ENCODE data around the gene MBOAT2.

Gene MBOAT2

DNA sequence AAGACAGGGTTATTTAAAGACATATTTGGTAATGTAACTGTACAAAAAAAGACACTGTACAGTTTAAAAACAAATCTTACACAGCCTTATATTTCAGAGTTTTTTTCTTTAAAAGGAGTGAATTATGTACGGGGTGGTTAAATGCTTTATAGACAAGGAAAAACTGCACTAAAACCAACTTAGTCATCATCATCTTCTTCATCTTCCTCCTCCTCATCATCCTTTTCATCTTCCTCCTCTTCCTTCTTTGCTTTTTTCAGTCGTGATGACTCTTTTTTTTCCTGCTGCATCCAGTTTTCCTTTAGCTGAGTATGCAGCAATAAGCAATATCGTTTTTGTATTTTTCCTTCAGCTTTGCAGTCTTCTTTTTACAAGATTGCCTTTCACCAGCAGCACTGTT, 14.6 kb upstream of the MBOAT2 start:
- H3K4me3 ChIP-seq (ENCODE audit: low read length in 2 of 2), result no peak overlapping the region
- no peaks in the 10 kb centered on the region for H3K36me3 ChIP-seq (ENCODE audit: control insufficient read depth in 2 of 2, insufficient read depth in 2 of 2, low read length in 2 of 2)
- H3K27ac ChIP-seq (ENCODE audit: low read depth in 2 of 2, low read length in 2 of 2), result no peak overlapping the region
- no peaks in the 10 kb centered on the region for H3K27me3 ChIP-seq (ENCODE audit: control insufficient read depth in 2 of 2, insufficient read depth in 2 of 2, low read length in 2 of 2)
- H3K9ac ChIP-seq (ENCODE audit: low read depth in 1 of 2, low read length in 2 of 2), result no peak overlapping the region
- H3K4me1 ChIP-seq (ENCODE audit: control insufficient read depth in 2 of 2, insufficient read depth in 2 of 2, low read length in 2 of 2), result no peaks in the 10 kb centered on the region
- H3K9me3 ChIP-seq (ENCODE audit: control insufficient read depth in 2 of 2, low read length in 2 of 2), result no peaks in the 10 kb centered on the region

DNA sequence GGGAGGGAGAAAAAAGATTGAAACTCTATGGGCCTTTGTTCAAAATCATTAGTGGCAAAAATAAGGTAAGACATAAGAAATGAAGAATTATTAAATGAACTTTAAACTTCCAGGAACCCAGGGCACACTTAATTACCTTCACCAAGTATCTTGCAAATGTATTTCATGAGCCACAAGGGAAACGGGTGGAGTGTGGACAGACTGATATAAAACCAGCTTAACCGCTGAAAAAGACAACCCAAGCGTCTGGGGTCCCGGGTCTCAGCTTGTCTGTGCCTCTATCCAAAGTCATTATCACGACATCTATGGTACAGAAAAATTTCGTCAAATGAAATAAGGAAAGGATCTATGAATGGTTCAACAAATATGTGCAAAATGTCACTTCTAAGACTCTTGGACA, 13.9 kb upstream of the MBOAT2 start:
- H3K27me3 ChIP-seq (ENCODE audit: control insufficient read depth in 2 of 2, insufficient read depth in 2 of 2, low read length in 2 of 2), result no peaks in the 10 kb centered on the region
- no peaks in the 10 kb centered on the region for H3K4me1 ChIP-seq (ENCODE audit: control insufficient read depth in 2 of 2, insufficient read depth in 2 of 2, low read length in 2 of 2)
- no peak overlapping the region for H3K4me3 ChIP-seq (ENCODE audit: low read length in 2 of 2)
- H3K9ac ChIP-seq (ENCODE audit: low read depth in 1 of 2, low read length in 2 of 2), result no peak overlapping the region
- H3K36me3 ChIP-seq (ENCODE audit: control insufficient read depth in 2 of 2, insufficient read depth in 2 of 2, low read length in 2 of 2), result no peaks in the 10 kb centered on the region
- no peak overlapping the region for H3K27ac ChIP-seq (ENCODE audit: low read depth in 2 of 2, low read length in 2 of 2)
- no peaks in the 10 kb centered on the region for H3K9me3 ChIP-seq (ENCODE audit: control insufficient read depth in 2 of 2, low read length in 2 of 2)

DNA sequence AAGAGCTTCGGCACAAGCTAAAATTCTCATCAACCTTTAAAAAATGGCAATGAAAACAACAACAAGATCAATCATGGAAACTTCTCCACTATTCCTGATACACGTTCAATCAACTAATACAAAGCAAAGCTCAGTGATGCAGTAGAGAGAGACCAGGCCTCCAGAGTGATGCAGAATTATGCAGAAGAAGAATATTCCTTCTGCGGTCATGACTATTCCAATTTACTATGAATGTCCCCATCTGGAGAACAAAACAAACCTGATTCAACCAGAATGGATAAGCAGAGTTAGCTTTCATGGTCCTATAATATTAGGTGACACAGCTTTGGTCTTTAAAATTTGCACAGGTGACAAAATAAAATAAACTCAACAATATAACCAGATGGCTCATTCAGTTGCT, 12.5 kb upstream of the MBOAT2 start:
- Histone ChIP-seq H3K9ac (ENCODE audit: low read depth in 1 of 2, low read length in 2 of 2) (no peak overlapping the region), H3K36me3 (ENCODE audit: control insufficient read depth in 2 of 2, insufficient read depth in 2 of 2, low read length in 2 of 2) (no peaks in the 10 kb centered on the region), H3K4me3 (ENCODE audit: low read length in 2 of 2) (no peak overlapping the region), H3K27me3 (ENCODE audit: control insufficient read depth in 2 of 2, insufficient read depth in 2 of 2, low read length in 2 of 2) (no peaks in the 10 kb centered on the region), H3K4me1 (ENCODE audit: control insufficient read depth in 2 of 2, insufficient read depth in 2 of 2, low read length in 2 of 2) (no peaks in the 10 kb centered on the region), H3K27ac (ENCODE audit: low read depth in 2 of 2, low read length in 2 of 2) (no peak overlapping the region), H3K9me3 (ENCODE audit: control insufficient read depth in 2 of 2, low read length in 2 of 2) (no peaks in the 10 kb centered on the region)

DNA sequence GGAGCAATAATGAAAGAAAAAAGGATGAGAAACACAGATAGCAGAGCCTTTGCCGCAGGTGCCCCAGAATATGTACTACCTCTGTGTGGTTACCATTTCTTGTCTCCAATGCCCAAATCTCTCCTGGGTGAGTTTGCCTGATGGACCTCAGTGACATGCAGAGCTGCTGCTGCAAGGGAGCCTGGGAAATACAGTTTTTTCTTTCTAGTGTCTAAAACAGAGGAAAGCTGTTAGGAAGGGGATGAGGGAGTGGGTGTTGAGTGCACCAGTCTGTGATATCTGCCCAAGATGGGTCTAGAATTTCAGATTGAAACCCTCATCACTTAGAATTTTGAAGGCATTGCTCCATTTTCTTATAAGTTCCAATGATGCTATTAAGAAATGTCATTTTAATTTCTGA, 9.9 kb upstream of the MBOAT2 start:
- H3K9ac ChIP-seq (ENCODE audit: low read depth in 1 of 2, low read length in 2 of 2), result no peak overlapping the region
- no peak overlapping the region for H3K4me3 ChIP-seq (ENCODE audit: low read length in 2 of 2)
- H3K36me3 ChIP-seq (ENCODE audit: control insufficient read depth in 2 of 2, insufficient read depth in 2 of 2, low read length in 2 of 2), result no peaks in the 10 kb centered on the region
- no peaks in the 10 kb centered on the region for H3K9me3 ChIP-seq (ENCODE audit: control insufficient read depth in 2 of 2, low read length in 2 of 2)
- H3K27me3 ChIP-seq (ENCODE audit: control insufficient read depth in 2 of 2, insufficient read depth in 2 of 2, low read length in 2 of 2), result no peaks in the 10 kb centered on the region
- no peak overlapping the region for H3K27ac ChIP-seq (ENCODE audit: low read depth in 2 of 2, low read length in 2 of 2)
- no peaks in the 10 kb centered on the region for H3K4me1 ChIP-seq (ENCODE audit: control insufficient read depth in 2 of 2, insufficient read depth in 2 of 2, low read length in 2 of 2)

DNA sequence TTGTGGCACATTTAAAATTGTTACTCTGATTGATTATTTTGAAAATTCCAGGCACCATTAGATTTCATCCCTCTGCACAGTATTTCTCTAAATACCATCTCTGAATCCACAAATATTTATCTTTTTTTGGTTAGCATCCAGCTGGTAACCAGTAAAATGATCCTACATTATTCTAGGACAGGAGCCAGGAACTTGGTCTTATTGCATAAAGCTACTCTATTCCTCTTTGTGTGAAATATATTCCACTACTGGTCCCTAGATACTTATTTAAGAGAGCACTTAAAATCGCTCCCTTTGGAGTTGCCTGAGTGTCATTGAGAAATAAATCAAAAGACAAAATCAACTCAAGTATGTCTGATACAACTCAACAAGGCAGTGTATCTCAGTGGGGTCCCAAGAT, 7.4 kb upstream of the MBOAT2 start:
- Histone ChIP-seq H3K4me1 (ENCODE audit: control insufficient read depth in 2 of 2, insufficient read depth in 2 of 2, low read length in 2 of 2) (no peaks in the 10 kb centered on the region), H3K4me3 (ENCODE audit: low read length in 2 of 2) (no peak overlapping the region), H3K27ac (ENCODE audit: low read depth in 2 of 2, low read length in 2 of 2) (no peak overlapping the region), H3K9ac (ENCODE audit: low read depth in 1 of 2, low read length in 2 of 2) (no peak overlapping the region), H3K9me3 (ENCODE audit: control insufficient read depth in 2 of 2, low read length in 2 of 2) (no peaks in the 10 kb centered on the region), H3K36me3 (ENCODE audit: control insufficient read depth in 2 of 2, insufficient read depth in 2 of 2, low read length in 2 of 2) (no peaks in the 10 kb centered on the region), H3K27me3 (ENCODE audit: control insufficient read depth in 2 of 2, insufficient read depth in 2 of 2, low read length in 2 of 2) (no peaks in the 10 kb centered on the region)

DNA sequence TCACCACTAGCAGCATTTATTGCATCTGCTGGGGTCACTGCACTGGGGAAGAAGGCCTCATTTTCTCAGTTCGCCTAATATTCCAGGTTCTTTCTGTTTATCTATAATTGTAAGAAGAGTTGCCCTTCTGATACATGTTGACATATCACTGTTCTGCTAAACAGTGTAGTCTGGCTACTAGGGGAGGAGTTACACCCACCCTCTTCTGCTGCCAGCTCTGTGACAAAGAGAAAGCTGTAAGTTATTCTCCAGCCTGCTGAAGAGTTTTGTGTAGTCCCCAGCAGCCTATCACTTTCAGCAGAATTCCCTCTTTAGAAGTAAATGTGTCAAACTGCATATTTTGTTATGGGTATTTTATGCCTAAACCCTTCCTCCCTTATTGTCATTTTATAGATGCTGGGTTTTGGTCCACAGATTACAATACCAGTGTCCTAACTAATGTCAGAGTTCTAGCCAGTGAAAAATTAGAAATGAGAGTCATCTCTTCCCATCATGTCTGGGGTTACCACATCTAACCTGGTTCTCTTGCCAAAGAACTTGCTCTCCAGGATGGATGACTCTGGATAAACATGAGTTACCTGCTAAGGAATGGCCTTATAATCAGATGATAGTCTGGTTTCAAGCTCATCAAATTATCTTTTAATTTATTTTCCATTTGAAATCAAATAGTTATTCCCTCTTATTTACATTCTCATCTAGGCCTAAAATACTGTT, 5.6 kb upstream of the MBOAT2 start:
- Histone ChIP-seq H3K27ac (ENCODE audit: low read depth in 2 of 2, low read length in 2 of 2) (no peak overlapping the region), H3K9me3 (ENCODE audit: control insufficient read depth in 2 of 2, low read length in 2 of 2) (no peaks in the 10 kb centered on the region), H3K4me3 (ENCODE audit: low read length in 2 of 2) (no peak overlapping the region), H3K9ac (ENCODE audit: low read depth in 1 of 2, low read length in 2 of 2) (no peak overlapping the region), H3K4me1 (ENCODE audit: control insufficient read depth in 2 of 2, insufficient read depth in 2 of 2, low read length in 2 of 2) (peaks cover 4 to 5% of the 10 kb centered on the region in 2 donors), H3K27me3 (ENCODE audit: control insufficient read depth in 2 of 2, insufficient read depth in 2 of 2, low read length in 2 of 2) (no peaks in the 10 kb centered on the region), H3K36me3 (ENCODE audit: control insufficient read depth in 2 of 2, insufficient read depth in 2 of 2, low read length in 2 of 2) (no peaks in the 10 kb centered on the region)

DNA sequence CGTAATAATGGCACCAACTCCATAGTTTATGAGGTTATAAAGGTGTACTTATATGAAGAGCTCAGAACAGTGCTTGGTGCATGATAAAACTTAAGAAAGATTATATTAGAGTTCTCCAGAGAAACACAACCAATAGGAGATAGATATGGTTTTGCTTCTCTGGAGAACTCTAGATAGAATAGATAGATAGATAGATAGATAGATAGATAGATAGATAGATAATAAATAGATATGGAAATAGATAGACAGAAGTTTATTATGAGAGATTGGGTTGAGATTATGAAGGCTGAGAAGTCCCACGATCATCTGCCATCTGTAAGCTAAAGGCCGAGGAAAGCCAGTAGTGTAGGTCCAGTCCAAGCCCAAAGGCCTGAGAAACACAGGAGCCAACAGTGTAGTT, 2.9 kb upstream of the MBOAT2 start:
- Histone ChIP-seq H3K4me3 (ENCODE audit: low read length in 2 of 2) (no peak overlapping the region), H3K36me3 (ENCODE audit: control insufficient read depth in 2 of 2, insufficient read depth in 2 of 2, low read length in 2 of 2) (no peaks in the 10 kb centered on the region), H3K9me3 (ENCODE audit: control insufficient read depth in 2 of 2, low read length in 2 of 2) (no peaks in the 10 kb centered on the region), H3K27ac (ENCODE audit: low read depth in 2 of 2, low read length in 2 of 2) (no peak overlapping the region), H3K27me3 (ENCODE audit: control insufficient read depth in 2 of 2, insufficient read depth in 2 of 2, low read length in 2 of 2) (no peaks in the 10 kb centered on the region), H3K9ac (ENCODE audit: low read depth in 1 of 2, low read length in 2 of 2) (no peak overlapping the region), H3K4me1 (ENCODE audit: control insufficient read depth in 2 of 2, insufficient read depth in 2 of 2, low read length in 2 of 2) (peaks cover 7 to 8% of the 10 kb centered on the region in 2 donors)

DNA sequence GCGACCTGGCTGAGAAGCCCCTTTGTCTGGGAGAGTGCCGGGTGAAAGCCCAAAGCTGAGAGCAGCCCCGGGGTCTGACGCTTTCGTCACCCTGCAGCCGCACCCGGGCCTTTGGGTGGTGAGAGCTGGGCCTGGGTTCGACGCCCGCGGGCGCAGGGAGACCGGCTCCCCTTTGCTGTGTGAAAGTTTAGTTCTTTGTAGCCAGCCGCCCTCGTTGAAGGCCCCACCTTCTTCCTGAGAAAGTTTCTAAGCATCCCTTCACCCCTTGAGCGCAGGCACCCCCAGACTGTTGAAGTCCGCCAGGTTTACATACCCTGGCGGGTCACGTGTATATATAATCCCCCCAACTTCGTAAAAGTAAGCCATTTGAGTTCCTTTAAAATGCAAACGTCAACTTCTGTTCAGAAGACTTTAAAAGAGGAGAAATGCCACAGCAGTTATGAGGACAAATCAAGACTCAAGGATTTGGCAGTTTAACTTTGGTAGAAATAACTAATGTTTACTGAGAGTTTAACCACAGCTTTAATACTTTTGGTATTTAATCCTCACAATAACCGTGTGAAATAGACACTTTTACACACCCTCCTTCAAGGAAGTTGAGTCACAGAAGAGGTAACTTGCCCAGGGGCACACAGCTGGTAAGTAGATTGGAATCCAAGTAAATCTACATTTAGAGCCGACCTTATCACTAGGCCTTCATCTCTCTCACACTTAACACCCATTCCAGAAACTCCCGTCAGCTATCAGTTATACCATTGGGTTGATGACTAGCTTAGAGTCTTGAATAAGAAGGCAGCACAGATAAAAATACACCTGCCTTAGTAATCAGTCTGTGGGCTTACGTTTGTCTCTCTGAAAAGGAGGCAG, 1.1 kb upstream of the MBOAT2 start:
- Histone ChIP-seq H3K4me1 (ENCODE audit: control insufficient read depth in 2 of 2, insufficient read depth in 2 of 2, low read length in 2 of 2) (peaks cover 11 to 16% of the 10 kb centered on the region in 2 donors), H3K36me3 (ENCODE audit: control insufficient read depth in 2 of 2, insufficient read depth in 2 of 2, low read length in 2 of 2) (no peaks in the 10 kb centered on the region), H3K4me3 (ENCODE audit: low read length in 2 of 2) (peak overlapping the region; percentile 72 to 79), H3K9ac (ENCODE audit: low read depth in 1 of 2, low read length in 2 of 2) (peak overlapping the region; percentile 65 to 97), H3K27me3 (ENCODE audit: control insufficient read depth in 2 of 2, insufficient read depth in 2 of 2, low read length in 2 of 2) (no peaks in the 10 kb centered on the region), H3K27ac (ENCODE audit: low read depth in 2 of 2, low read length in 2 of 2) (peak overlapping the region; percentile 71 to 75), H3K9me3 (ENCODE audit: control insufficient read depth in 2 of 2, low read length in 2 of 2) (no peaks in the 10 kb centered on the region)

DNA sequence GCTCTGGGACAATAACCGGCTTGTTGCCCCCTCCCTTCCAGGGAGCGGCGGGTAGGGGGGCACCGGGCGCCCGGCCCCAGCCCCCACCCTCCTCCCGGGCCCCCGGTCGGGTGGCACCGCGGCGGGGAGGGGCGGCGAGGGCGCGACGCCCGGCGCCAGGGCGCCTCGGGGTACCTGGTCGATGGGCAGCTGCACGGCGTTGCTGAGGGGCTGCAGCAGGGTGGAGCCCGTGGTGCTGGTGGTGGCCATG, 193 bp downstream of the MBOAT2 start:
- Histone ChIP-seq H3K27ac (ENCODE audit: low read depth in 2 of 2, low read length in 2 of 2) (peak overlapping the region; percentile 57 to 73), H3K9ac (ENCODE audit: low read depth in 1 of 2, low read length in 2 of 2) (peak overlapping the region; percentile 26 to 76), H3K4me3 (ENCODE audit: low read length in 2 of 2) (peak overlapping the region; percentile 65 to 68), H3K9me3 (ENCODE audit: control insufficient read depth in 2 of 2, low read length in 2 of 2) (no peaks in the 10 kb centered on the region), H3K4me1 (ENCODE audit: control insufficient read depth in 2 of 2, insufficient read depth in 2 of 2, low read length in 2 of 2) (peaks cover 11 to 20% of the 10 kb centered on the region in 2 donors), H3K27me3 (ENCODE audit: control insufficient read depth in 2 of 2, insufficient read depth in 2 of 2, low read length in 2 of 2) (no peaks in the 10 kb centered on the region), H3K36me3 (ENCODE audit: control insufficient read depth in 2 of 2, insufficient read depth in 2 of 2, low read length in 2 of 2) (no peaks in the 10 kb centered on the region)

DNA sequence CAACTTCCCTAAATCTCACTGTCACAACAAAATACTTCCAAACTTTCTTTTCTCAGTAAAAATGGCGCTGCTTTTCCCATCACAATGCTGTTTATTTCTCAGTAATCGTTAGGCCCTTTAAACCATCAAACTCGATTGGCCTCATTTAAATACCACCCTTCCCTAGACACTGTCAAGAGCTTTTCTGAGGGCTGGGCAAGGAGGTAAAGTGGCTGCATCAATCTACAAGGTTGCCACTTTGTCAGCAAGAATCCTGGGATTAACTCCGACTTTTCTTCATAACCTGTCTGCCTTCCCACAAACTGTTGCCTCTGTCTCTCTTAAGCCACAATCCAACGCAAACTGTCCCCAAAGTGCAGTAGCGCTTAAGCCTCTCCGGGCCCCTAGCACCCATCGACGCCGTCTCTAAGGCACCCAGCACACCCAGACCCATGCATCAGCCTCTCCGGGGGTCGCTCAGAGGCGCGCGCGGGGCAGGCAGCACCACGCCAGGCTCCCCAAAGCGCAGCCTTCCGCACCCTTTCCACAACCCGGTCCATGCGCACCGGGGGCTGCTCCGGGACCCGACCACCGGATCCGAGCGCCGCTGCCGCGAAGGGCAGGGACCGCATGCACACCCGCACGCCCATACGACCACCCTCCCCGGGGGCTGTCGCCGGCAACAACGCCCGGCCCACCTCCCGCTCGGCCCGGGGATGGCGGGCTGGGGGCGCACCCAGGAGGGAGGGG, 683 bp downstream of the MBOAT2 start:
- Histone ChIP-seq H3K36me3 (ENCODE audit: control insufficient read depth in 2 of 2, insufficient read depth in 2 of 2, low read length in 2 of 2) (no peaks in the 10 kb centered on the region), H3K4me1 (ENCODE audit: control insufficient read depth in 2 of 2, insufficient read depth in 2 of 2, low read length in 2 of 2) (peaks cover 11 to 22% of the 10 kb centered on the region in 2 donors), H3K27me3 (ENCODE audit: control insufficient read depth in 2 of 2, insufficient read depth in 2 of 2, low read length in 2 of 2) (no peaks in the 10 kb centered on the region), H3K9me3 (ENCODE audit: control insufficient read depth in 2 of 2, low read length in 2 of 2) (no peaks in the 10 kb centered on the region), H3K4me3 (ENCODE audit: low read length in 2 of 2) (peak overlapping the region; percentile 65 to 68), H3K9ac (ENCODE audit: low read depth in 1 of 2, low read length in 2 of 2) (peak overlapping the region; percentile 26 to 76), H3K27ac (ENCODE audit: low read depth in 2 of 2, low read length in 2 of 2) (peak overlapping the region; percentile 57 to 73)
